ENCODE results near the gene YARS1.
A peak's percentile ranks its signal among the peaks of the same experiment; 100 is the strongest.

YARS1 gene

DNA sequence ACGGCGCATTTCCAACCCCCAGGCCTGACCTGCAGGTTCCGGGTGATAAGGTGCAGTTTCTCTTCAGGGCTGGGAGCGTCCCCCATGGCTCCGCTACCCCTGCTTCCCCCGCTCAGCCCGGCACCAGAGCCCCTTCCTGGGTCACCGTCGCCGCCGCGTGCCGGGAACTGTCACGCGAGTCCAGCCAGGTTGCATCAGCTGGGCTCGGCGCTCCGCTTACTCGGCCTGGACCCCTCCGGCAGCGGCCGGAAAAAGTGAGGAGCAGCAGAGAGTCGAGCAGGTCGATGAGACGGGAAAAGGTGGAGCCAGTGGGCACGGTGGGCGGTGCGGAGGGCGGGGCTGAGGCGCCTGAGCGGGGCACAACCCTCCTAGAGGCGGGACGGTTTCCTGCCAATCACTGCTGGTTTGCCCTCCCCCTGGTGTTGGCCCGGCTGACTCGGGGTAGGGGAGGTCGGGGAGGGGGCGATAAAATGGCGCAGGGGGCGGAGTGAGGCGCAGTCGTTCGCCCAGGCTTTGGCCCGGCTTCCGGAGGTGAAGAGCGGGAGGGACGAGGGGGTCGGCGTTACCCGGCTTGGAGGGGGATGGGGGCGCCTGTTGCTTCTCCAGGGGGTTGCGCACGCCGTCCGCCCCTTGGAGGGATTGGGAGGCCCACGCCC lies at the start of gene YARS1, which contains the start of gene S100PBP:
TSS of gene YARS1 (minus strand) at position 200 of the 656 bp plus-strand sequence. CDS start at position 86, 114 bp downstream.
TSS of gene S100PBP (plus strand) at position 495 of the 656 bp plus-strand sequence. CDS start 8,447 bp downstream, outside the sequence.
- peak; percentile 99 for DNase-seq

GRCh38 chr1:32865639-32866405 lies 48.7 kb upstream of the YARS1 start:
- no peak for DNase-seq

DNA sequence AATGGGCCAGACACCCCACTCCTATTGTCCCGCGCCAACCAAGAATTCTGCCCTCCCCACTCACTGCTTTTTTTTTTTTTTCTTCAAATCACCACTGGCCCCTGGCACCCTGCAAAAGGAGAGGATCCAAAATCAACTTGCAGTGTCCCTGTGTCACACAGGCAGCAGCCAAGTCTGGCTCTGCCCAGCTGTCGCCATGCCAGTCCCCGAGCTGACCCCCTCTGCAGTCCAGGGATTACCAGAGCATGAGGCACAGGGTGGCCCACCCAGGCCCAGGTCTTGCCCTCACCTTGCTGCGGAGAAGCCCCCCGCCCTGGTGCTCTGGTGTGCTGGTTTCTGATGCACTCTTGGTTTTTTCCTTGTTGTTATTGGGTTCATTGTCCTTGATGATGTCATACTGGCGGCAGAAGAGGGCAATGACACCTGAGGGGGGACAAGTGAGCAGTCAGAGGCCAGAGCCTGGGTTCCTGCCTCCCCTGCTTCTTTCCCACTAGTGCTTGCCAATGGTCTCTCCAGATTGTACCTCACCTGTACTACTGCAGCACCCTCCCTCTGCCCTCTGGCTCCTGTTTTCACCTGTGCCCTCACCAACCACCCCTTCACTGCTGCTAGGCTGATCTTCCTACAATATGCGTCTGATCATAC lies 47.3 kb upstream of the YARS1 start:
- no peak for DNase-seq

DNA sequence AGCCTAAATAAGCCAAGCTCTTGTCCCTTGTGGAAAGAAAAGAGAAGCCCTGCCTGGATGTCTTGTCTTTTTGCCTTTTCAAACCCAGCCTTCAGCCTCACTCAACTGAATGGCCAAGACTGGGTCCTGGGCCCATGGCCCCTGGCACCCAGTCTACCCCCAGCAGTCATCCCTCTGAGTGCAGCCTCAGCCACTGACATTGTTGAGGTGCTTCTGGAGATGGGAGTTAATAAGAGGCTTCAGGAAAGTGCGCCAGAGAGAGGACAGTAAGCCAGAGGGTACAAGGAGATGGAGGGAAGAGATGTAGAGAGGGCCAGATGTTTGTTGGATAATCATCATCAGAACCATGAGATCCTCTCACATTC lies 46.7 kb upstream of the YARS1 start:
- DNase-seq, result no peak

GRCh38 chr1:32863218-32863880 lies 46.2 kb upstream of the YARS1 start:
- no peak for DNase-seq

DNA sequence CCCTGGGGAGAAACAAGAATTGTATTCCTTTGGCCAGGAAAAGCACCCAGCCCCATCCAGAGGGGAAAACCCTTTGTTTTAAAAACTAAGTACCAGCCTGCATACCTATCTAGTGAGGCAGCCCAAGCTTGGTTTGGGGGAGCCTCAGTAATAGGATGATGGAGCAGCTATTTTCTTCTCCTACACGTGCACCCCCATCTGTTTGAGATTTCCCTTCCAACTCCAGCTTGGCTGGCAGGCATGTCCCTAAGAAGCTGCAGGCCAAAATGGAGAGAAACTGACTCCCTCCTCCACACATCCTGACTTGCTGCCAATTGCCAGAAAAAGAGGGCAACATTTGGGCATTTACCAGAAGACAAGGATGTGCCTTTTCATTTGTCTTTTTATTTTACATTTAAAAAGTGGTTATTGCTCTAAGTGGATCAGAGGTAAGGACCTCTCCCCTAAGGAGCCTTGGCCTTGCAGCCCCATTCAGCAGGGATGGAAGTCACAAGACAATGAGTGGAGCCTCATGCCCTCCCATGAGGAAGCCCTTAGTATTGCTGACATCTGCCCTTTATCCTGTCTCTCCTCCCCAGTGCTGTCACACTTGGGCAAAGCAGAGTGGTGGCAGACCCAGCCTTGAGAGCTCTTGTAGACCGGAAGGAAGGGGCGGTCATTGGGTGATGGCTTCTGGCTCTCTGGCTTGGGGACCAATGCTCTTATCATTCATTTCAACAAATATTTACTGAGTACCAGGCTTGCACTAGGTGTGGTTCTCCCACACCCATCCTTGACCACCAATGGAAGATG lies 44.9 kb upstream of the YARS1 start:
- no peak for DNase-seq

- DNase-seq, result no peak
These were observed 43.4 kb upstream of the YARS1 start for GRCh38 chr1:32860566-32860965.

GRCh38 chr1:32859915-32860314 lies 42.8 kb upstream of the YARS1 start:
- DNase-seq, result no peak

GRCh38 chr1:32858791-32859190 lies 41.6 kb upstream of the YARS1 start:
- DNase-seq, result no peak

- no peak for DNase-seq
These were observed 41.0 kb upstream of the YARS1 start for GRCh38 chr1:32858136-32858535.

DNA sequence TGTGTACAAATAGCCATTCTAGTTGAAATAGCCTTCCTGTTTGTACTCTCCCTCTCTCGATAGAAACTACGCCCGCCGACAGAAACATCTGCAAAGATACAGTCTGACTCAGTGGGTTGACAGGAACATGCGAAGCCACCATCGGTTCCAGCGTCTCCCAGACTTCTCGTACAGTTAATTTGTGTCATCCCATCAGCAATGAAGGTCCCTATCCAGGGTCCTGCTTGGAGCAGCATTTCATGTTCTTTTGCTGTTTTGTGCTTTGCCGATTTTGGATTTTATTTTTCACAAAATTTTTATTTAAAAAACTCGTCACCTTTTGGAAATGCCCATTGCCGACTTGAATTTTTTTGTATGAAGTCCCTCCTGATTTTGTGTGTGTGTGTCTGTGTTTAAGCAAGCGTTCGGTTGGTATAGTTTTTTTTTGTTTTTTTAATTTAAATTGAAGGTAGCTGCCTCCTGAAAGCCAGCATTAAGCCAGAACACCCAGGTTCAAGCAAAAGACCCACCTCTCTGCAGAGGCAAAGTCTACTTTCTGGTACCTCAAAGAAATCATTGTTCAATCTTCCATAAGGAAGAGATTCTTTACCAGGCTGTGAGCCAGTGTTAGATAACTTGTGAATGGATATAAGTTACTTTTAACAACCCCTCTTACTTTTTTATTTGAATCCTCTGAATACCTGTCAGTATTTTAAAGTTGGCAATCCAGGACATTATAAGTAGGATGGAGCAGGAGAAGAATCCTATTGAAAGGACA lies 38.9 kb upstream of the YARS1 start:
- DNase-seq, result no peak

DNA sequence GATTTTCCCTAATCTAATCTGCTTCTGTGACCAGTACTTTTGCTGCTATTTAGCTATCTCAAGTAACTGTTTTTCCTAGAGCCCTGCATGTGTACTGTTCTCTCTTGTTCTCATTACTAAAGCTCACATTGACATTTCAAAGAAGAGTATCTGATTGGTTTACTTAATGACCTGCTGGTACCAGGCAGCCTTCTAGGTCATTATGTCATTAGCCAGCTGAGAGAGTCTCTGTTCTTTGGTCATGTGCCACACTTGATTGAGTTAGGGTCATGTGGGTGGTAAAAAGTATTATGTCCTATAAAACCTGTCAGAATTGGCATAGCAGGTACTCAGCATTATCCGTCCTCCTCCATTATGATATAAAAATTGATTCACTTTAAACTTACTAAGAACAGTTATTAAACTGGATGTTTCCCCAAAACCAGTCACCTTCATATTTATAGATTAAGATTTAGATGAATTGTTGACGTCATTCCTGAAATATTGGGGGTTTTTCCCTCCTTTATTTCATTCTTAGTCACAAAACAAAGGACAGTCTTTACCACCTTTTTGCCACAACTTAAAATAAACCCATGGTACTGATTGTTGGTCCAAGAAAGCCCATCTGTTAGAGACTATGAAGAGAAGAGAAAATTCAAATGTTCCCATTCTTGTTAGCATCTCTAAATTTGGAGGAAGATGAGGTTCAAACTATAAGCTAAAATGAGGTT lies 31.4 kb upstream of the YARS1 start:
- DNase-seq, result no peak

DNA sequence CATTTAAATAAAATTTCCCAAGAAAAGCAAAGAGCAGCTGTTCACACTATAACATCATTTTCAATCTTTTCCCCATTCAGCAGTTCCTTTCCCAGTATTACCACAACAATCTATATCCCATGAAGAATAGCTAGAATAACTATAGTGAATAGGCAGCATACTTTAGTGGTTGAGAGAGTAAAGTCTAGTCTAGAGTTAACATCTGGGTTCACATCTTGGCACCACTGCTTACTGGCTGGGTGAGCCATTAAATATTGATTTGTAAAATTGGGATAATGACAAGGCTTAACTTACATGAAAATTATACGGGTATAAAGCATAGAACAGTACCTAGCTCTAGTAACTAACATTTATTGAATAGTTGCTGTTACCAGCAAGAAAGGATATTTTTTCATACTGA lies 14.7 kb upstream of the YARS1 start:
- DNase-seq, result no peak

DNA sequence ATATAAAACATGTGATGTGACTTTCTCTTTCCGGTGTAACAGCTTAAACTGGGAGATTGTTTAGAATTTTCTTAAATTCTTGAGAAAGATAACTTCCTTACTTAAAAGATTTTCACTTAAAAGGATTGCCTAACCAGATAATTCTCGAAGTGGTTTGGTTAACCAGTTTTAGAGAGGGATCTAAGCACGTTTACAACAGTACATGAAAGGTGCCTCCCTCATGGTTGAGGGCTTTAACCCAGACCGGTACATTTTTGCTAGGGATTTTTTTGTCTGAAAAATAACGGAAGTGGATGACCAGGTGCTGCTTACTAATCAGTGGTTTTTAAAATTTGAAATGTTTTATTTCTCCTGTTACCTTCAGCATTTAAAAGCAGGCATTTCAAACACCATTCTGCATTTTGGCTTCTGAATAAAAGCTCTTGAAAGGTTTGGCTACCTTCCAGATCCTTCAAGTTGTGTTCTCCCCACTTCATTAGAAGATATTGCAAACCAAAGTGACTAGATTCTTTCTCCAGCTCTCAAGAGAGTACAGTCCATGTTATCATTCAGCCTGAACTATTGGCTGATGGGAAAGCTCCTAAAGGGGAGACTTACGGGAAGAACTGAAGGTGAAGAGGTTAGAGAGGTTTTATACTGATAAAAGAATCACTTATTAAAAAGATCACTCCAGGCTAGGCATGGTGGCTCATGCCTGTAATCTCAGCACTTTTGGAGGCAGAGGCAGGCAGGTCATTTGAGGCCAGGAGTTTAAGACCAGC lies 13.1 kb upstream of the YARS1 start:
- no peak for DNase-seq

GRCh38 chr1:32828341-32828740 lies 11.2 kb upstream of the YARS1 start:
- peak; percentile 63 for DNase-seq

- DNase-seq, result no peak
These were observed 8.0 kb upstream of the YARS1 start for GRCh38 chr1:32825181-32825580.

DNA sequence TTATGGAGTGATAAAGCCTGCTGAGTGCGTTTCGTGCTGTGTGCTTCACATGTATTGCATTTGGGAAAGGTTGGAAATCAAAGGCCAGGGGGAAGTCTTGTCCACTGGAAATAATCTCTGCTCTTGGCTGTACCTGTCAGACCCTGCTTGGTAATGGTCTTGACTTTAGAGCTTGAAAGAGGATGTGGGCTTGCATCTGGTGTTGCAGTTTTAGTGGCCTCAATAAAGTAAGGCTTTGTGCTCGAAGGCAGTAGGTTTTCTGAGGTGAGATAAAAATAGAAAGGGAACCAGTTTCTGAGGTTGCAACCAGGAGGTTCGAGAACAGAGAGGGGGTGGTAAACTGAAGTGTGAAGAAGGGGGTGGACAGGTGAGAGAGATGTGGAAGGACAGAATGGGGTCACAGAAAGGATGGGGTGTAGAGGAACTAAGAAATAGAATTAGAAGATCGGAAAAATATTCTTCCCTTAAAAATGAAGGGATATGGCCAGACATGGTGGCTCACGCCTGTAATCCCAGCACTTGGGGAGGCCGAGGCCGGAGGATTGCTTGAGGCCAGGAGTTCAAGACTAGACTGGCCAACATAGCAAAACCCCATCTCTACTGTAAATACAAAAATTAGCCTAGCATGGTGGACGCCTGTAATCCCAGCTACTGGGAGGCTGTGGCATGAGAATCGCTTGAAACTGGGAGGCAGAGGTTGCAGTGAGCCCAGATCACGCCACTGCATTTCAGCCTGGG lies 1.8 kb upstream of the YARS1 start:
- DNase-seq, result peak; percentile 75

DNA sequence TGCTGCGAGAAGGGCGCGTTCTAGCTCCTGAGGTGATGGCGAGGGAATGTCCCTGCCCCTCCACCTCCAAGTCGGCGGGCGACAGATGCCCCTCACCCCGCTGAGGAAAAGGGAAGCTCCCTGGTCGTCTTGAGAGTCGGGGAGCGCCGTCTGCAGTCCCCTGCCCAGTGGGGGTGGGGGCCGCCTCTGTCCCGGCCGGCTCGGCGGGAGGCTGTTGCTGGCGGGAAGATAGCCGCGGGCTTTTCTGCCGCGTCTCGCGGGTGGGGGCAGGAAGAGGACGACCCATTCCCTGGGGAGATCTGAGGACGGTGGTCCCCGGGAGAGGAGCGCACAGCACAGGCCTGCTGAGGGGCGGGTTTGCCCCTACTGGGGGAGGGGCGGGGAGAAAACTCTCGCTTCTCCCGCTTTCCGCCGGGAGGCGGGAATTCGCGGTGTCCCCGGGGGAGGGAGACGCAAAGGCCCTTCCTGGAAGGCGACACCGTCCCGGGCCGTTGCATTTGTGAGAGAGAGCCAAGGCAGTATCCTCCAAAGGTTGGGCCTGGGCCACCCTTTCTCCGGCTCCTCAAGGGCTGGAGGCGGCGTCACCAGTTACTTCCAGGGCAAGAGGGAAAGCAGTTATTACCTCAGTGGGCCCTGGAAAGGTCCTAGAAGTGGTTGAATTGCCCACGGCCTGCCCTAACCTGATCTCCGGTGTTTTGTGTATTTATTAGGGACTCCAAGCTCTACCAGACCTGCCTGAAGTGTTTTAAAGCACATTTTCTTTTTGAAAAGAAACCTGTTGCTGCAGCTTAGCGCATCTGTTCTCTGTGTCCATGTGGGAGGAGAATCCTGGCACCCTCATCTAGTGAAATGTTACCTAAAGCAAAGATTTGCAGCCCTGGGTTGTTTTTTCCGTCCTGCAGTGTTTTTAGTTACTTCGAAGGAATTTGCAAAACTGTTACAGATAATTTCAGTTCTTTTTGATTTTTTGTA lies 943 bp upstream of the YARS1 start:
- peak; percentile 73 for DNase-seq

Measured in hematopoietic multipotent progenitor cell treated with erythropoietin and hydrocortisone succinate and interleukin-3 and kit ligand, for 4 days (in vitro differentiated cells).